HEK293 (cell line): Measurements from ENCODE around the gene ZNF541.

Experiments used
- MEIS1 ChIP-seq: sonication (generic); formaldehyde crosslinking; IDR thresholded peaks from 2 replicates; pipeline ENCODE4 v1.8.1; 2022; ENCODE audit warnings: missing genetic modification reagents, mild to moderate bottlenecking, borderline replicate concordance
- SALL2 ChIP-seq: fragments of 450-650 bp; formaldehyde crosslinking; IDR thresholded peaks from 2 replicates; pipeline ENCODE4 v1.5.0; 2017; ENCODE audit warnings: missing biosample characterization, mild to moderate bottlenecking, missing genetic modification characterization, borderline replicate concordance
- SETDB1 ChIP-seq: IDR thresholded peaks from one replicate; pipeline ENCODE4 v1.6.1; 2017; ENCODE audit warnings: mild to moderate bottlenecking, low read length, moderate library complexity, mixed read lengths; ENCODE audit not compliant: insufficient read length
- TRIM28 ChIP-seq: IDR thresholded peaks from 2 replicates; pipeline ENCODE4 v1.6.1; 2011; ENCODE audit warnings: low read length, control low read depth, borderline replicate concordance
- YY2 ChIP-seq: fragments of 450-650 bp; formaldehyde crosslinking; IDR thresholded peaks from 2 replicates; pipeline ENCODE4 v1.5.1; 2016; ENCODE audit warnings: missing biosample characterization, missing genetic modification characterization
- ZEB2 ChIP-seq: fragments of 450-650 bp; formaldehyde crosslinking; IDR thresholded peaks from 2 replicates; pipeline ENCODE4 v1.5.1; 2016; ENCODE audit warnings: missing biosample characterization, missing genetic modification characterization
- ZFP41 ChIP-seq: fragments of 450-650 bp; formaldehyde crosslinking; IDR thresholded peaks from 2 replicates; pipeline ENCODE4 v1.5.1; 2016; ENCODE audit warnings: missing biosample characterization, missing genetic modification characterization, borderline replicate concordance
- ZNF112 ChIP-seq: fragments of 450-650 bp; formaldehyde crosslinking; IDR thresholded peaks from 2 replicates; pipeline ENCODE4 v1.5.0; 2017; ENCODE audit warnings: missing biosample characterization, missing genetic modification characterization
- ZNF155 ChIP-seq: fragments of 450-650 bp; formaldehyde crosslinking; IDR thresholded peaks from 2 replicates; pipeline ENCODE4 v1.5.1; 2016; ENCODE audit warnings: missing biosample characterization, missing genetic modification characterization
- ZNF211 ChIP-seq: fragments of 450-650 bp; formaldehyde crosslinking; IDR thresholded peaks from 2 replicates; pipeline ENCODE4 v1.5.1; 2016; ENCODE audit warnings: low read depth, missing biosample characterization, missing genetic modification characterization
- ZNF350 ChIP-seq: fragments of 450-650 bp; formaldehyde crosslinking; IDR thresholded peaks from 2 replicates; pipeline ENCODE4 v1.5.0; 2017; ENCODE audit warnings: missing biosample characterization, mild to moderate bottlenecking, missing genetic modification characterization
- ZNF423 ChIP-seq: fragments of 450-650 bp; formaldehyde crosslinking; IDR thresholded peaks from 2 replicates; pipeline ENCODE4 v1.5.1; 2016; ENCODE audit warnings: missing biosample characterization, missing genetic modification characterization
- ZNF626 ChIP-seq: fragments of 450-650 bp; sonication (Bioruptor Pico); formaldehyde crosslinking; IDR thresholded peaks from 2 replicates; pipeline ENCODE4 v1.5.1; 2018; ENCODE audit warnings: missing biosample characterization, missing genetic modification characterization, inconsistent platforms
- ZNF658 ChIP-seq: fragments of 450-650 bp; formaldehyde crosslinking; IDR thresholded peaks from 2 replicates; pipeline ENCODE4; 2016; ENCODE audit warnings: missing biosample characterization, missing genetic modification characterization
- ZNF664 ChIP-seq: fragments of 450-650 bp; formaldehyde crosslinking; IDR thresholded peaks from 2 replicates; pipeline ENCODE4 v1.5.1; 2016; ENCODE audit warnings: missing biosample characterization, missing genetic modification characterization
- ZNF768 ChIP-seq: fragments of 450-650 bp; formaldehyde crosslinking; IDR thresholded peaks from 2 replicates; pipeline ENCODE4 v1.5.1; 2018; ENCODE audit warnings: missing biosample characterization, mild to moderate bottlenecking, missing genetic modification characterization
- TF ChIP-seq, protein P1 (sequence below): fragments of 450-650 bp; formaldehyde crosslinking; IDR thresholded peaks from 2 replicates; pipeline ENCODE4 v1.5.1; 2016; ENCODE audit warnings: missing biosample characterization, missing genetic modification characterization
- TF ChIP-seq, protein P2 (sequence below): fragments of 450-650 bp; formaldehyde crosslinking; IDR thresholded peaks from 2 replicates; pipeline ENCODE4 v1.5.1; 2016; ENCODE audit warnings: missing biosample characterization, missing genetic modification characterization
- TF ChIP-seq, protein P3 (sequence below): fragments of 450-650 bp; formaldehyde crosslinking; IDR thresholded peaks from 2 replicates; pipeline ENCODE4 v1.5.1; 2017; ENCODE audit warnings: missing biosample characterization, missing genetic modification characterization
- TF ChIP-seq, protein P4 (sequence below): fragments of 450-650 bp; formaldehyde crosslinking; IDR thresholded peaks from 2 replicates; pipeline ENCODE4 v1.5.1; 2017; ENCODE audit warnings: missing biosample characterization, missing genetic modification characterization
- TF ChIP-seq, protein P5 (sequence below): fragments of 450-650 bp; formaldehyde crosslinking; IDR thresholded peaks from 2 replicates; pipeline ENCODE4 v1.5.1; 2016; ENCODE audit warnings: missing biosample characterization, missing genetic modification characterization
- TF ChIP-seq, protein P6 (sequence below): fragments of 450-650 bp; formaldehyde crosslinking; IDR thresholded peaks from 2 replicates; pipeline ENCODE4 v1.5.1; 2016; ENCODE audit warnings: missing biosample characterization, missing genetic modification characterization
- TF ChIP-seq, protein P7 (sequence below): fragments of 450-650 bp; formaldehyde crosslinking; IDR thresholded peaks from 2 replicates; pipeline ENCODE4 v1.5.1; 2016; ENCODE audit warnings: missing biosample characterization, missing genetic modification characterization
- TF ChIP-seq, protein P8 (sequence below): fragments of 450-650 bp; formaldehyde crosslinking; IDR thresholded peaks from 2 replicates; pipeline ENCODE4 v1.5.1; 2016; ENCODE audit warnings: missing biosample characterization, missing genetic modification characterization

Gene ZNF541

DNA sequence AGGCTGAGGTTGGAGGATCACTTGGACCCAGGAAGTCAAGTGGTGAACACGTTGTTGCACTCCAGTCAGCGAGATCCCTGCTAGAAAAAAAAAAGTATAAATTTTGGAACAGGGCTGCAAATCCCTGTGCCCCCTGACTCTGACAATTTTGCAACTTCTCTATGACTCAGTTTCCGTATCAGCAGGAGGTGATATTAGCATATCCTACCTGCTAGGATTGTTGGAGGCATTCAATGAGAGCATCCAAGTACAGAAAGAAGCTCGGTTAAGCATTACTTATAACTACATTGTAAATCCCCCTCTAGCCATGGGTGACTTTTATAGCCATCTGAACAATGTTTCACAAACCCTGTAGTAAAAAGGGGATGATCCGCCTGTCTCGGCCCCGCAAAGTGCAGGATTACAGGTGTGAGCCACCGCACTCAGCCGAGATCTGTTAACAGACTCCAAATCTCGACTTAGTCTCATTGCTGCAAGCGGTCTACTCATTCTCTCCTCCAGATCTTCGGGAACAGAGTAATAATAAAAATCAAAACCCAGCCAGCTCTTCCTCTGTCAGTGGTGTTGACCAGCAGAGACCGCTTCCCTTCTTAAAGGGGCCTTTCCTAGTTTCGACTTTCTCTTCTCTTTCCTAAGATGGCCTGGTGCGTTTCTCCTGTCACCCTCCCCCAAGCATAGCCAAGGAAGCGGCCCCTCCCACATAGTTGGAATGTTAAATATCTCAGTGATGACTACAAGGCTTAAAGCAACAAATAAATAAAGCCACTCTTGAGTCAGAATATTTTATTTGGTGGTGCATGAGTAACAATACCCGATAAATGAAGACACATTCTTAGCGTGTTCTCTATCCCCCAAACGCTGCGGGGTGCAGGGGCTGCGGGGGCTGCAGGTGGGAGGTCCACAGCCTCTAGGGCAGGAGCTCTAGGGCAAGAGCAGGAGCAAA lies 25.7 kb upstream of the ZNF541 start (continued):
- TF ChIP-seq ZNF112 (no peak), ZEB2 (peak; percentile 75), ZNF664 (tag by site-specific recombination) (no peak), MEIS1 (no peak), ZNF768 (tag by site-specific recombination) (no peak), ZNF658 (no peak), YY2 (no peak), TRIM28 (peak; percentile 21; the same call in 1 of the 2 replicates), ZNF423 (tag by site-specific recombination) (no peak), SALL2 (tag by site-specific recombination) (no peak), ZNF350 (tag by site-specific recombination) (no peak), ZNF626 (tag by site-specific recombination) (no peak), SETDB1 (no peak), ZNF155 (tag by site-specific recombination) (no peak), ZNF211 (tag by site-specific recombination) (no peak), ZFP41 (no peak)
- TF ChIP-seq, protein P1, sequence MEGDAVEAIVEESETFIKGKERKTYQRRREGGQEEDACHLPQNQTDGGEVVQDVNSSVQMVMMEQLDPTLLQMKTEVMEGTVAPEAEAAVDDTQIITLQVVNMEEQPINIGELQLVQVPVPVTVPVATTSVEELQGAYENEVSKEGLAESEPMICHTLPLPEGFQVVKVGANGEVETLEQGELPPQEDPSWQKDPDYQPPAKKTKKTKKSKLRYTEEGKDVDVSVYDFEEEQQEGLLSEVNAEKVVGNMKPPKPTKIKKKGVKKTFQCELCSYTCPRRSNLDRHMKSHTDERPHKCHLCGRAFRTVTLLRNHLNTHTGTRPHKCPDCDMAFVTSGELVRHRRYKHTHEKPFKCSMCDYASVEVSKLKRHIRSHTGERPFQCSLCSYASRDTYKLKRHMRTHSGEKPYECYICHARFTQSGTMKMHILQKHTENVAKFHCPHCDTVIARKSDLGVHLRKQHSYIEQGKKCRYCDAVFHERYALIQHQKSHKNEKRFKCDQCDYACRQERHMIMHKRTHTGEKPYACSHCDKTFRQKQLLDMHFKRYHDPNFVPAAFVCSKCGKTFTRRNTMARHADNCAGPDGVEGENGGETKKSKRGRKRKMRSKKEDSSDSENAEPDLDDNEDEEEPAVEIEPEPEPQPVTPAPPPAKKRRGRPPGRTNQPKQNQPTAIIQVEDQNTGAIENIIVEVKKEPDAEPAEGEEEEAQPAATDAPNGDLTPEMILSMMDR (tag by site-specific recombination), result no peak
- TF ChIP-seq, protein P2, sequence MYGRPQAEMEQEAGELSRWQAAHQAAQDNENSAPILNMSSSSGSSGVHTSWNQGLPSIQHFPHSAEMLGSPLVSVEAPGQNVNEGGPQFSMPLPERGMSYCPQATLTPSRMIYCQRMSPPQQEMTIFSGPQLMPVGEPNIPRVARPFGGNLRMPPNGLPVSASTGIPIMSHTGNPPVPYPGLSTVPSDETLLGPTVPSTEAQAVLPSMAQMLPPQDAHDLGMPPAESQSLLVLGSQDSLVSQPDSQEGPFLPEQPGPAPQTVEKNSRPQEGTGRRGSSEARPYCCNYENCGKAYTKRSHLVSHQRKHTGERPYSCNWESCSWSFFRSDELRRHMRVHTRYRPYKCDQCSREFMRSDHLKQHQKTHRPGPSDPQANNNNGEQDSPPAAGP (tag by site-specific recombination), result 0 out of 2 replicates have a peak, but pooled peaks have one; percentile 30
- TF ChIP-seq, protein P3, sequence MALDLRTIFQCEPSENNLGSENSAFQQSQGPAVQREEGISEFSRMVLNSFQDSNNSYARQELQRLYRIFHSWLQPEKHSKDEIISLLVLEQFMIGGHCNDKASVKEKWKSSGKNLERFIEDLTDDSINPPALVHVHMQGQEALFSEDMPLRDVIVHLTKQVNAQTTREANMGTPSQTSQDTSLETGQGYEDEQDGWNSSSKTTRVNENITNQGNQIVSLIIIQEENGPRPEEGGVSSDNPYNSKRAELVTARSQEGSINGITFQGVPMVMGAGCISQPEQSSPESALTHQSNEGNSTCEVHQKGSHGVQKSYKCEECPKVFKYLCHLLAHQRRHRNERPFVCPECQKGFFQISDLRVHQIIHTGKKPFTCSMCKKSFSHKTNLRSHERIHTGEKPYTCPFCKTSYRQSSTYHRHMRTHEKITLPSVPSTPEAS (tag by site-specific recombination), result no peak
- TF ChIP-seq, protein P4, sequence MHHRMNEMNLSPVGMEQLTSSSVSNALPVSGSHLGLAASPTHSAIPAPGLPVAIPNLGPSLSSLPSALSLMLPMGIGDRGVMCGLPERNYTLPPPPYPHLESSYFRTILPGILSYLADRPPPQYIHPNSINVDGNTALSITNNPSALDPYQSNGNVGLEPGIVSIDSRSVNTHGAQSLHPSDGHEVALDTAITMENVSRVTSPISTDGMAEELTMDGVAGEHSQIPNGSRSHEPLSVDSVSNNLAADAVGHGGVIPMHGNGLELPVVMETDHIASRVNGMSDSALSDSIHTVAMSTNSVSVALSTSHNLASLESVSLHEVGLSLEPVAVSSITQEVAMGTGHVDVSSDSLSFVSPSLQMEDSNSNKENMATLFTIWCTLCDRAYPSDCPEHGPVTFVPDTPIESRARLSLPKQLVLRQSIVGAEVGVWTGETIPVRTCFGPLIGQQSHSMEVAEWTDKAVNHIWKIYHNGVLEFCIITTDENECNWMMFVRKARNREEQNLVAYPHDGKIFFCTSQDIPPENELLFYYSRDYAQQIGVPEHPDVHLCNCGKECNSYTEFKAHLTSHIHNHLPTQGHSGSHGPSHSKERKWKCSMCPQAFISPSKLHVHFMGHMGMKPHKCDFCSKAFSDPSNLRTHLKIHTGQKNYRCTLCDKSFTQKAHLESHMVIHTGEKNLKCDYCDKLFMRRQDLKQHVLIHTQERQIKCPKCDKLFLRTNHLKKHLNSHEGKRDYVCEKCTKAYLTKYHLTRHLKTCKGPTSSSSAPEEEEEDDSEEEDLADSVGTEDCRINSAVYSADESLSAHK (tag by site-specific recombination), result 0 out of 2 replicates have a peak, but pooled peaks have one; percentile 20
- TF ChIP-seq, protein P5, sequence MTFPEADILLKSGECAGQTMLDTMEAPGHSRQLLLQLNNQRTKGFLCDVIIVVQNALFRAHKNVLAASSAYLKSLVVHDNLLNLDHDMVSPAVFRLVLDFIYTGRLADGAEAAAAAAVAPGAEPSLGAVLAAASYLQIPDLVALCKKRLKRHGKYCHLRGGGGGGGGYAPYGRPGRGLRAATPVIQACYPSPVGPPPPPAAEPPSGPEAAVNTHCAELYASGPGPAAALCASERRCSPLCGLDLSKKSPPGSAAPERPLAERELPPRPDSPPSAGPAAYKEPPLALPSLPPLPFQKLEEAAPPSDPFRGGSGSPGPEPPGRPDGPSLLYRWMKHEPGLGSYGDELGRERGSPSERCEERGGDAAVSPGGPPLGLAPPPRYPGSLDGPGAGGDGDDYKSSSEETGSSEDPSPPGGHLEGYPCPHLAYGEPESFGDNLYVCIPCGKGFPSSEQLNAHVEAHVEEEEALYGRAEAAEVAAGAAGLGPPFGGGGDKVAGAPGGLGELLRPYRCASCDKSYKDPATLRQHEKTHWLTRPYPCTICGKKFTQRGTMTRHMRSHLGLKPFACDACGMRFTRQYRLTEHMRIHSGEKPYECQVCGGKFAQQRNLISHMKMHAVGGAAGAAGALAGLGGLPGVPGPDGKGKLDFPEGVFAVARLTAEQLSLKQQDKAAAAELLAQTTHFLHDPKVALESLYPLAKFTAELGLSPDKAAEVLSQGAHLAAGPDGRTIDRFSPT (tag by site-specific recombination), result no peak
- TF ChIP-seq, protein P6, sequence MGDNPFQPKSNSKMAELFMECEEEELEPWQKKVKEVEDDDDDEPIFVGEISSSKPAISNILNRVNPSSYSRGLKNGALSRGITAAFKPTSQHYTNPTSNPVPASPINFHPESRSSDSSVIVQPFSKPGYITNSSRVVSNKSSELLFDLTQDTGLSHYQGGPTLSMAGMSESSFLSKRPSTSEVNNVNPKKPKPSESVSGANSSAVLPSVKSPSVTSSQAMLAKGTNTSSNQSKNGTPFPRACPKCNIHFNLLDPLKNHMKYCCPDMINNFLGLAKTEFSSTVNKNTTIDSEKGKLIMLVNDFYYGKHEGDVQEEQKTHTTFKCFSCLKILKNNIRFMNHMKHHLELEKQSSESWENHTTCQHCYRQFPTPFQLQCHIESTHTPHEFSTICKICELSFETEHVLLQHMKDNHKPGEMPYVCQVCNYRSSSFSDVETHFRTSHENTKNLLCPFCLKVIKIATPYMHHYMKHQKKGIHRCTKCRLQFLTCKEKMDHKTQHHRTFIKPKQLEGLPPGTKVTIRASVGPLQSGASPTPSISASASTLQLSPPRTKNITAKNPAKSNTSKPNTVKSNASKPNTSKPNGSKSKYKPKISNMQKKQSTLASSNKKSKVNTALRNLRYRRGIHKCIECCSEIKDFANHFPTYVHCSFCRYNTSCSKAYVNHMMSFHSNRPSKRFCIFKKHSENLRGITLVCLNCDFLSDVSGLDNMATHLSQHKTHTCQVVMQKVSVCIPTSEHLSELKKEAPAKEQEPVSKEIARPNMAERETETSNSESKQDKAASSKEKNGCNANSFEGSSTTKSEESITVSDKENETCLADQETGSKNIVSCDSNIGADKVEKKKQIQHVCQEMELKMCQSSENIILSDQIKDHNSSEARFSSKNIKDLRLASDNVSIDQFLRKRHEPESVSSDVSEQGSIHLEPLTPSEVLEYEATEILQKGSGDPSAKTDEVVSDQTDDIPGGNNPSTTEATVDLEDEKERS, result no peak
- TF ChIP-seq, protein P7, sequence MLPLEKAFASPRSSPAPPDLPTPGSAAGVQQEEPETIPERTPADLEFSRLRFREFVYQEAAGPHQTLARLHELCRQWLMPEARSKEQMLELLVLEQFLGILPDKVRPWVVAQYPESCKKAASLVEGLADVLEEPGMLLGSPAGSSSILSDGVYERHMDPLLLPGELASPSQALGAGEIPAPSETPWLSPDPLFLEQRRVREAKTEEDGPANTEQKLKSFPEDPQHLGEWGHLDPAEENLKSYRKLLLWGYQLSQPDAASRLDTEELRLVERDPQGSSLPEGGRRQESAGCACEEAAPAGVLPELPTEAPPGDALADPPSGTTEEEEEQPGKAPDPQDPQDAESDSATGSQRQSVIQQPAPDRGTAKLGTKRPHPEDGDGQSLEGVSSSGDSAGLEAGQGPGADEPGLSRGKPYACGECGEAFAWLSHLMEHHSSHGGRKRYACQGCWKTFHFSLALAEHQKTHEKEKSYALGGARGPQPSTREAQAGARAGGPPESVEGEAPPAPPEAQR, result no peak
- TF ChIP-seq, protein P8, sequence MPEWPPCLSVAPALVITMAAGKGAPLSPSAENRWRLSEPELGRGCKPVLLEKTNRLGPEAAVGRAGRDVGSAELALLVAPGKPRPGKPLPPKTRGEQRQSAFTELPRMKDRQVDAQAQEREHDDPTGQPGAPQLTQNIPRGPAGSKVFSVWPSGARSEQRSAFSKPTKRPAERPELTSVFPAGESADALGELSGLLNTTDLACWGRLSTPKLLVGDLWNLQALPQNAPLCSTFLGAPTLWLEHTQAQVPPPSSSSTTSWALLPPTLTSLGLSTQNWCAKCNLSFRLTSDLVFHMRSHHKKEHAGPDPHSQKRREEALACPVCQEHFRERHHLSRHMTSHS, result no peak
